T-helper 2 cell (primary cell): ENCODE data around the gene RAB14.
"Not testable (repeated sequence)": the region's sequence is repeated elsewhere in the genome, so short reads cannot be mapped to it uniquely, and the experiment has no call there.

Source experiments
- DNase-seq, 5 experiments: peaks; one replicate each; pipeline versions ENCODE4 v3.0.0 to v3.0.0-alpha.2; 2012 to 2022

Gene RAB14

DNA sequence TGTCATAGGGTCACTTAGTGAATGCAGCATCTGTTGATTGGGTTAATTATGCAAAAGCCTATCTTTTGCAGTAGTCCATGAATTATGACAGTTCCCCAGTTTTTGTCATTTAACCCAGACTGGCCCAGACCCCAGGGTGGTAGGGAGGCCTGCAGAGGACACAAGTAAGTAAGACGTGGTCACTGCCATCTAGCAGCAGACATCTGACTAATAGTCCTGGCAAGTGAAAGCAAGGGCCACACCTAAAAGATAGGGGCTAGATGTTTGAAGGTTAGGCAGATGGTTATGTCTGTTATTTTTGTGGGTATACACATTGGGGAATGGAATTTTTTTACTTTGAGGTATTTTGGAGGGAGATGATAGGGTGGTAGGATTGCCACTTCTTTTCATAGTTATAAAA is 48.0 kb downstream of the RAB14 start:
- no peak for DNase-seq

DNA sequence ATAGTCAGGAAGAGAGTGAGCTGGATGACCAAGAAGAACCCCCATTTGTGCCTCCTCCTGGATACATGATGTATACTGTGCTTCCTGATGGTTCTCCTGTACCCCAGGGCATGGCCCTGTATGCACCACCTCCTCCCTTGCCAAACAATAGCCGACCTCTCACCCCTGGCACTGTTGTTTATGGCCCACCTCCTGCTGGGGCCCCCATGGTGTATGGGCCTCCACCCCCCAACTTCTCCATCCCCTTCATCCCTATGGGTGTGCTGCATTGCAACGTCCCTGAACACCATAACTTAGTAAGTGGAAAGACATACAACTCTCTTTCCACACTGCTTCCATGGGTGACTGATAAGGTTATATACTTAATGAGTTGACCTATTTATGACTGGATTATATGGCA is 51.5 kb downstream of the RAB14 start:
- DNase-seq = no peak

DNA sequence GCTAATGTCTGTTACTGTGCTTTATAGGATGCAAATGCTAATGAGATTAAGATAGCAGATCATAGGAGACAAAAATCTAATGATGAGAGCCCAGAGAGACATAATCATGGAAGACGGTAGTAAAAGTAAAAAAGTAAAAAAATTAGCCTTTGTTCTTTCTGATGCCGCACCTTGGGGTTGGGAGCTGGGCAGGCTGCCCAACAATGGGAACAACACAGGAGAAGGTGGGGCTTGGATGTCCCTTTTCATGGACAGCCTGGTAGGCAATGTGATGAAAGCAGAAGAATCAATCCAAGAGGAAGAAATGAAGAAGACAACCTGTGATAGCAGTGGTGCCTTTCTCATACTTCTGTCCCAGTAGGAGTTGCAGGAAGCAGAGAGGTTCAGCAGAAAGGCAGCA is 57.2 kb downstream of the RAB14 start:
- DNase-seq = no peak

DNA sequence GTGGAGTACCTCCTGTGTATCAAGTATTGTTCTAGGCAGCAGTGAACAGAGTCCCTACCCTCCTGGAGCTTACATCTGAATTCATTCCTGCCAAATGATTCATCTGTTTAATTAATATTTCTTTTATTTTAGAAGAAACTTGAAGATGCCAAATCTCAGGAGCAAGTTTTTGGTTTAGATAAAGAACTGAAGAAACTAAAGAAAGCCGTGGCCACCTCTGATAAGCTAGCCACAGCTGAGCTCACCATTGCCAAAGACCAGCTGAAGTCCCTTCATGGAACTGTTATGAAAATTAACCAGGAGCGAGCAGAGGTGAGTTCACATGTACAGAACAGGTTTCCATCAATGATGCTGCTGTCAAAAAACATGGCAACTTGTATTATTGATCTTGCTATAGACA is 57.9 kb downstream of the RAB14 start:
- DNase-seq = no peak

DNA sequence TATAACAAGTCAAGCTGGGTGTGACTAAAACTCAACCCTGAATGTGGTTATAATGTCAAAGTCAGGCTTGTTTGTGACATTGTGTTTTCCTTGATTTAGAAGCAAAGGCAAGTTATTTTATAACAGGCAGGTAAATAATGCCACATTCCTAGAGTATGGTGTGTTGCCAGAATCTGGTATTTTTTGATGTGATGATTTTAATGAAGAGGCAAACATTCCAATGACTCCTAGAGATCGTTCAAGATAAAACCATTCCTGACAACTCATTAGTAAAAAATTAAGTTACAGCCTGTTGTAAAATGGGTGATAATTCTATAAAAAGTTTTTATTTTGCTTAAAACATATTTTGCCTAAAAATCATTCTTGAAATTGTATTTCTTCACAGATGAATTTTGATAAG is 60.0 kb downstream of the RAB14 start:
- DNase-seq = no peak

DNA sequence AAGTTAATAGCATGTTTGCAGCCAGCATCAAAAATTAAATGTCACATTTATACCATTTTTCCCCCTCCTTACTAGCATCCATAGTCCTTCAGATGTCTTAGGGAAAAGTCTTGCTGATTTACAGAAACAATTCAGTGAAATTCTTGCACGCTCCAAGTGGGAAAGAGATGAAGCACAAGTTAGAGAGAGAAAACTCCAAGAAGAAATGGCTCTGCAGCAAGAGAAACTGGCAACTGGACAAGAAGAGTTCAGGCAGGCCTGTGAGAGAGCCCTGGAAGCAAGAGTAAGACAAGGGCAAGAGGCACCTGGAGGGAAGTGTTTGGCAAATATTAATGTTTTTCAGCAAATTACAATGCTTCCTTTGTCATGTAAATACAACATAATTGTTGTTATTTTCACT is 60.4 kb downstream of the RAB14 start:
- DNase-seq = no peak

DNA sequence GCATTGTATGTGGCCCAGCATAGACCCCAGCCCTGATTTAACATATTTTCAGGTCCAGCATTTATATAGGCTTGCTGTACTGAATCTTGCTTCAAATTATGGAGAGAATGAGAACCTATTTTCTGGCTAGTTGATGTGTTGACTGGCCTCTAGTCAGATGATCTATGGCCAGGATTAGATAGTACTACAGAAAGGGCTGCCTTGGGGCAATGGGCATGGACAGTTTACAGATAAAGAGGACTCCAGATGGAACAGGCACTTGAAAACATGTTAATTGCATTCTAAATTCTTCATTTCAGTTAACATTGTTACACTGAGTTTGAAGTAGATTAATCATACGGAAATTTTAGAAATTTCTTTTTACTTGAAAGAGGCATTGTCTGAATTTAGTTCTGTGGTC is 61.5 kb downstream of the RAB14 start:
- DNase-seq = no peak

DNA sequence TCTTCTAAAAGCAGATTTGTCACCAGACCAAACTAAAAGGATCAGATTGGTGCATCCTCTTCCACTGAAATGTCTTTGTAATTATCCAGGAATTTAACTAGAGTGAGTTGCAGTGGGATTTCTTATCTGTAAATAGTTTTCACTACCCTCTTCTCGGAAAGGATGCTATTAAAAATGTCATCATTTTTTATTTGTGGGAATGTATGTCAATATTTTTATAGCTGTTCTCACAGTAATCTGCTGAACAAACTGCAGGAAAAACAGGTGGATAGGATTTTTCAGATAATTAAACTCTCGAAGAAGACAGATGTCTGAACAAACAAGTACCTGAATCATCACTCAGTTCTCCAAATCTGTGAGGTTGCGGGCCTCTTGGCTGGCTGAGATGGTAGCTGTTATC is 62.7 kb downstream of the RAB14 start:
- no peak for DNase-seq

DNA sequence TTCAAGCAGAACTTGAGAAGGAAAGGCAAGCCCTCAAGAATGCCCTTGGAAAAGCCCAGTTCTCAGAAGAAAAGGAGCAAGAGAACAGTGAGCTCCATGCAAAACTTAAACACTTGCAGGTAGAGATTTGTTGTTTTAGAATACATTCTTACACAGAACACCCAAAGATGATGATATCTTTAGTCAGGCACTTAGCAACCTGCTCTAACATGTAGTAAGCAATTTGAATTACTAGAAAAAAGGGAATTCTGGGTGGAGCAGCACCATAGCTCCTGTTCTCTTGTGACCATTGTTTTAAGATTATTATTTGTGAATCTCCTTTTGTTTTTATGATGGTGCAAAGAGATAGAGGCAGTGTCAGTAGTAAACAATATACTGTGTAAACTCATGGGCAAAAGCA is 63.1 kb downstream of the RAB14 start:
- no peak for DNase-seq

DNA sequence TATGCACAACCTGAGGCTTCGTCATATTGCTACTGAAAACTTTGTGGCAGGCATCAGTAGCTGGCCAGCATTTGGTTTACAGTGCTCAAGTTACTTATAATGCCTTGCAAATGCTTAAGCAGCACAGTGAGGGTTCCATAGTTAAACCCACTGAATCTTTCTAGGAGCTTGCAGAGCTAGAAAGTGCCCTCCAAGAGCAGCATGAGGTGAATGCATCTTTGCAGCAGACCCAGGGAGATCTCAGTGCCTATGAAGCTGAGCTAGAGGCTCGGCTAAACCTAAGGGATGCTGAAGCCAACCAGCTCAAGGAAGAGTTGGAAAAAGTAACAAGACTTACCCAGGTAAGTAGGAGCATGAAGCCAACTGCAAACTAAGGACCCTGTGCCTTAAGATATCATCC is 66.0 kb downstream of the RAB14 start:
- no peak for DNase-seq

DNA sequence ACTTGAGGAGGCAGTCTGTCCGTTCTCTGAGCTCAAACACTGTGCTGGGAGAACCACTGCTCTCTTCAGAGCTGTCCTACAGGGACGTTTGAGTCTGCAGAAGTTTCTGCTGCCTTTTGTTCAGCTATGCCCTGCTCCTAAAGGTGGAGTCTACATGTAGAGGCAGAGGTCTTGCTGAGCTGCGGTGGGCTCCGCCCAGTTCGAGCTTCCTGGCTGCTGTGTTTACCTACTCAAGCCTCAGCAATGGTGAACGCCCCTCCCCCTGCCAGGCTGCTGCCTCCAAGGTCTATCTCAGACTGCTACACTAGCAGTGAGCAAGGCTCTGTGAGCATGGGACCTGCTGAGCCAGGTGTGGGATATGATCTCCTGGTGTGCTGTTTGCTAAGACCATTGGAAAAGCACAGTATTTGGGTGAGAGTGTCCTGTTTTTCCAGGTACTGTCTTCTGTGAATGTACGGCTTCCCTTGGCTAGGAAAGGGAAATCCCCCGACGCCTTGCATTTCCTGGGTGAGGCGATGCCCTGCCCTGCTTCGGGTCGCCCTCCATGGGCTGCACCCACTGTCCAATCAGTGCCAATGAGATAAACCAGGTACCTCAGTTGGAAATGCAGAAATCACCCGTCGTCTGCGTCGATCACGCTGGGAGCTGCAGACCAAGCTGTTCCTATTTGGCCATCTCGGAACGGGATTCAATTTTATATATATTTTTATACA is 68.4 kb downstream of the RAB14 start:
- DNase-seq = peak; percentile 28 to 94 (median 57)

DNA sequence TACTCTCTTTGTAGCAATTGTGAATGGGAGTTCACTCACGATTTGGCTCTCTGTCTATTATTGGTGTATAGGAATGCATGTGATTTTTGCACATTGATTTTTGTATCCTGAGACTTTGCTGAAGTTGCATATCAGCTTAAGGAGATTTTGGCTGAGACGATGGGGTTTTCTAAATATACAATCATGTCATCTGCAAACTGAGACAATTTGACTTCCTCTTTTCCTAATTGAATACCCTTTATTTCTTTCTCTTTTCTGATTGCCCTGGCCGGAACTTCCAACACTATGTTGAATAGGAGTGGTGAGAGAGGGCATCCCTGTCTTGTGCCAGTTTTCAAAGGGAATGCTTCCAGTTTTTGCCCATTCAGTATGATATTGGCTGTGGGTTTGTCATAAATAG is 72.3 kb downstream of the RAB14 start:
- DNase-seq = not testable (repeated sequence)
